Activated CD4-positive, alpha-beta T cell treated with anti-CD3 and anti-CD28 coated beads, Interleukin-10, Interleukin-2, amounts not matched to agents 100 ng/mL and 50 ng/mL, durations not matched to agents 16 hours and 8 hours (primary cell): ENCODE results near the gene ZBTB32.
A peak's percentile ranks its signal among the peaks of the same experiment; 100 is the strongest.
"Not testable (repeated sequence)": the region's sequence is repeated elsewhere in the genome, so short reads cannot be mapped to it uniquely, and the experiment has no call there.

ENCODE experiments used
- DNase-seq: peaks from one replicate; pipeline ENCODE4 v3.0.0-alpha.2; 2020

The ZBTB32 gene

DNA sequence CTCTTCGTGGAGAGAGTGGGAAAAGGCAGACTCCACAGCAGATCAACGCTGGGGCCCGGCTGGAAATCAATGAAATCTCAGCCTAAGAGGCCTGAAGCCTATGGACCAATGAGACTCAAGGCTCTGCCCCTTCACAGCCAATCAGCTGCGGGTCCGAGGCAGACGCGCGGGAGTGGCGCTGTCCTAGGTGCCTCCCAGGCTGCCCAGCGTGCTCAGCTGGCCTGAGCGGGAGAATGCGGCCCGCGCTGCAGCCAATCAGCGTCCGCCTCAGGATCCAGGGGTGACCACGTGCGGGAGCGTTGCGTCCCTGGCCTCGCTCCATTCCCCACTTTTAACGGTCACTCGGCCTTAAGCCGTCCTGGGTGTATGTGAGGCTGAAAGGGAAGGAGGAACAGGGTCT is at the start of gene ZBTB32:
Gene ZBTB32 (plus strand): TSS at position 341 of the 400 bp plus-strand sequence. CDS start 10,069 bp downstream, outside the sequence.
- peak; percentile 34 for DNase-seq

DNA sequence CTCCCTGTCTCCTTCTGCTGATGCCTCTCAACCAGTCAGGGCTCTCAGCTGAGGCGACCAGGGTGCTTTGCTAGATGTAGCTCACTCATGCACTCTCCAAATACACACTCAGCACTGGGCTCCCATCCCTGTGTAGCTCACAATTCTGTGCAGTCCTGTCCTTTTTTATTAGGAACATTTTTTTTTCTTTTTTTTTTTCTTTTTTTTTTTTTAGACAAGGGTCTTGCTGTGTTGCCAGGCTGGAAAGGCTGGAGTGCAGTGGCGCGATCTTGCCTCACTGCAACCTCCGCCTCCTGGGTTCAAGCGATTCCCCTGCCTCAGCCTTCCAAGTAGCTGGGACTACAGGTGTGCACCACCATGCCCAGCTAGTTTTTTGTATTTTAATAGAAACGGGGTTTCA is 49.5 kb upstream of the ZBTB32 start:
- not testable (repeated sequence) for DNase-seq

DNA sequence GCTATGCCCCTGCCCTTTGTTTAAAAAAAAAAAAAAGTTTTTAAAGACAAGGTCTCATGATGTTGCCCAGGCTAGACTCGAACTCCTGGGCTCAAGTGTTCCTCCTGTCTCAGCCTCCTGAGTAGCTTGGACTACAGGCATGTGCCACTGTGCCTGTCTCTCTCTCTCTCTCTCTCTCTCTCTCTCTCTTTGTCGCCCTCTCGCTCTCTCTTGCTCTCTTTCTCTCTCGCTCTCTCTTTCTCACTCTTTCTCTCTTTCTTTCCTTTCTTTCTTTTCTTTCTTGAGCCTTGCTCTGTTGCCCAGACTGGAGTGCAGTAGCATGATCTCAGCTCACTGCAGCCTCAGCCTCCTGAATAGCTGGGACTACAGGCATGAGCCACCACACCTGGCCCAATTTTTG is 48.8 kb upstream of the ZBTB32 start:
- no peak for DNase-seq

DNA sequence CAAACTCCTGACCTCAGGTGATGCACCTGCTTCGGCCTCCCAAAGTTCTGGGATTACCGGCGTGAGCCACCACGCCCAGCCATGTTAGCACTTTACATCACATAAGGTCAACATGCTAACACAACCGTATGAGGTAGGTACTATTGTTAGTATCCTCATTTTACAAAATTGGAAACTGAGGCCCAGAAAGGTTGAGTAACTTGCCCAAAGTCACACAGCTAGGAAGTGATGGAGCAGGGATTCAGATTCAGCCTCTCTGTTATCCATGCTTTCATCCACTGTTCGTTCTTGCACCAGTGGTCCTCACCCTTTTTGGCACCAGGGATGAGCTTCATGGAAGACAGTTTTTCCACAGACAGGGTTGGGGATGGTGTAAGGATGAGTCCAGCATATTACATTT is 47.7 kb upstream of the ZBTB32 start:
- no peak for DNase-seq

GRCh38 chr19:35657904-35658700 is 46.3 kb upstream of the ZBTB32 start:
- no peak for DNase-seq

DNA sequence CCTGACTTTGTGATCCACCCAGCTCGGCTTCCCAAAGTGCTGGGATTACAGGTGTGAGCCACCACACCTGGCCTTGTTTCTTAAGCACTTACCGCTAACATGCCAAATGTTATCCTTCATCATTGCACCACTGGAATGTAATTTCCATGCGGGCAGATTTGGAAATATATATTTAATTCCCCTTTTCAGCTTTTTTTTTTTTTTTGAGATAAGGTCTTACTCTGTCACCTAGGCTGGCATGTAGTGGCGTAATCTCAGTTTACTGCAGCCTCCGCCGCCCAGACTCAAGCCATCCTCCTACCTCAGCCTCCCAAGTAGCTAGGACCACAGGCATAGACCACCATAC is 42.4 kb upstream of the ZBTB32 start:
- no peak for DNase-seq

DNA sequence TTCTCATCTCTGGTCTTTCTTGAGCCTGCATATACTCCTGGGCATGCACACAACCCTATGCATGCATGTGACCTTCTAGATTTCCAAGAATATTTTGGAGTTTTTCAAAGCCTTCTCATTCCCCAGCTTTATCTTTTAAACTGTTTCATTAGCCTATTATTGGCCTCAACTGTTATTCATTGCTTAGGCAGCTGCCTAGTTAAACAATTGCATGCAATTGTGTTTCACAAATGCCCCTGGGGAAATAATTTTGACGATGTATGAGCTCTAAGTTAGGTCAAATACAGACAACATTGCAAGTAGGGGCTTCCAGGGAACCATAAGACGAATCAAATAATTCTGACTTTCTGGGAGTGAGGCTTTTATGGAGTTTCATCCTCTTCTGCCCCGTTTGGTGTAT is 40.4 kb upstream of the ZBTB32 start:
- no peak for DNase-seq

- no peak for DNase-seq
Measured at GRCh38 chr19:35665157-35665556, 39.2 kb upstream of the ZBTB32 start.

DNA sequence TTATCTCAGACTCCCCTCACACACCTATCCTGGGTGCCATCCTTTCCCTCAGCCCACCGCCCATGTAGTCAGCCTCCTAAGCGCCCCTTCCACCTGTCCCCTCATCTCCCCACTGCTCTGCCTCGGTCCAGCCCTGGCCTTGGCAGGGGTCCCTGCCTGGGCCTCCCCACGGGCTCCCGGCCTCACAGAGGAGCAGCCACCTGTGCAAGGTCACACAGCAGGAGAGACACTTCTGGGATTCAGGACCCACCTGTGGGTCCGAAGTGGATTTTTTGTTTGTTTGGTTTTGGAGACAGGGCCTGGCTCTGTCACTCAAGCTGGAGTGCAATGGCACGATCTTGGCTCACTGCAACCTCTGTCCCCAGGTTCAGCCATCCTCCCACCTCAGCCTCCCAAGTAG is 38.8 kb upstream of the ZBTB32 start:
- DNase-seq, result no peak

DNA sequence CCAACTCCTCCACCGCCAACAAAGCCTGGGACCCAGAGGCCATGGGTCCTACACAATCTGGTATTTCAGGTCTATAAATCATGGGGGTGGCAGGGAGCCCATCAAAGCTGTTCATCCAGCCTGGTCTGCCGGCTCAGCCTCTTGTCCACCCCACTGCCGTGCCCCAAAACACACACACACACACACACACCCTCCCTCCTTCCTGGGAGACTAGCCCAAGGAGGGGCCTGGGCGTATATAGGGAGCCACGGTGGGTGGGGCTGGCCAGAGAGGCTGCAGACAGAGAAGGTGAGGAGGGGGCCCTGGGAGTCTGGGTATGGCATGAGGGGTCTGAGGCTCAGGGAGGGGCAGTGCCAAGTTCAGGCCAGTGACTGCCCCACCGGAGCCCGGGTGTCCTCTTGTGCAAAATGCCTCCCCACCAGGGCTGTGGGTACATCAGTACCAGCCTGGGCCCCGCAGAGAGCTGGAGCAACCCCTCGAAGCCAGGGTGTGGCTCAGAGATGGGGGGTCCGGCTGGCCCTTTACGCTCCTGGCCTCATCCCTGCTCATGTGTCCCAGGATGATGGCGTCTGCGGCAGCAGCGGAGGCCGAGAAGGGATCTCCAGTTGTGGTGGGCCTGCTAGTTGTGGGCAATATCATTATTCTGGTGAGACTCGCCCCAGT is 38.0 kb upstream of the ZBTB32 start, which contains the start of gene UPK1A:
Gene UPK1A (plus strand): TSS at position 267 of the 663 bp plus-strand sequence. CDS start 296 bp downstream, at position 563.
- no peak for DNase-seq

- DNase-seq, result no peak
Measured at GRCh38 chr19:35669566-35669965, 34.8 kb upstream of the ZBTB32 start.

GRCh38 chr19:35669974-35670373 is 34.4 kb upstream of the ZBTB32 start:
- DNase-seq, result no peak

DNA sequence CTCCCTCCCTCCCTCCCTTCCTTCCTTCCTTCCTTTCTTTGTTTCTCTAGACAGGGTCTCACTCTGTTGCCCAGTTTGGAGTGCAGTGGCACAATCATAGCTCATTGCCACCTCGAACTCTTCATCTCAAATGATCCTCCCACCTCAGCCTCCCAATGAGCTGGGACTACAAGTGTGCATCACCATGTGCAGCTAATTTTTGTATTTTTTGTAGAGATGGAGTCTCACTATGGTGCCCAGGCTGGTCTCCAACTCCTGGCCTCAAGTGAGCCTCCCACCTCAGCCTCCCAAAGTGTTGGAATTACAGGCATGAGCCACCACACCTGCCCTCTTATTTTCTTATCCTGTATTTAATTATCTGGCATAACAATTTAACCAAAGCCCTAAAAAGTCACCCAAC is 33.7 kb upstream of the ZBTB32 start:
- DNase-seq, result no peak

GRCh38 chr19:35671818-35672217 is 32.5 kb upstream of the ZBTB32 start:
- no peak for DNase-seq

- peak; percentile 82 for DNase-seq
Measured at GRCh38 chr19:35673121-35673804, 31.1 kb upstream of the ZBTB32 start.

DNA sequence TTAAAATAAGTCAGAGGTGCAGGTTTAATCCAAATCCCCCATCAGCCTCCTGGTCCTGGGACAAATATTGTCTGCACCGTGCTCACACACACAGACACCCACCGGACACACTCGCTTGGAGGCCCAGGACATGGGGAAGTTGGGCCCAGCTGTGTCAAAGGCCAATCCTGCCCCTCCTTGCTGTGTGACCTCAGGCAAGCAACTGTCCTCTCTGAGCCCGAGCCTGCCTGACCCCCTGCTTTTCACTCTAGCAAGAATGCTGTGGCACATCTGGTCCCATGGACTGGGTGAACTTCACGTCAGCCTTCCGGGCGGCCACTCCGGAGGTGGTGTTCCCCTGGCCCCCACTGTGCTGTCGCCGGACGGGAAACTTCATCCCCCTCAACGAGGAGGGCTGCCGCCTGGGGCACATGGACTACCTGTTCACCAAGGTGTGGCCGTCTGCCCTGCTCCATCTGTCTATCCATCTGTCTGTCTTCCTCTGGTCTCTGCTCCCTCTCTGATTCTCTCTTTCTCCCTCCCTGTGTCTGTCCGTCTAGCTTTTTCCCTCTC is 28.7 kb upstream of the ZBTB32 start:
- DNase-seq, result no peak

DNA sequence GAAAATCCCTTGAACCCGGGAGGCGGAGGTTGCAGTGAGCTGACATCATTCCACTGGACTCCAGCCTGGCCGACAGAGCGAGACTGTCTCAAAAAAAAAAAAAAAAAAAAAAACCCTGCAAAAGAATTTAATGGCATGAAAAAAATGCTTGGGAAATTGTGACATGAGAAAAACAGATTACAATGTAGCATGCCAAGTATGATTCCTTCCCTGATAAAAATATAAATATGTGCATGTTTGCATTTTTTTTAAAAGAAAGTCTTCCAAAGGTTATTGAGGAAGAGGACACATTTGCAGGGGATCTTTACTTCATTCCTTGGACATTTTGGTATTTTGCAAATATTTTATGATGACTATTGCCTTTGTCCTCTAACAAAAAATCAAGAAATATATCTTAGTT is 14.5 kb upstream of the ZBTB32 start:
- DNase-seq, result no peak

DNA sequence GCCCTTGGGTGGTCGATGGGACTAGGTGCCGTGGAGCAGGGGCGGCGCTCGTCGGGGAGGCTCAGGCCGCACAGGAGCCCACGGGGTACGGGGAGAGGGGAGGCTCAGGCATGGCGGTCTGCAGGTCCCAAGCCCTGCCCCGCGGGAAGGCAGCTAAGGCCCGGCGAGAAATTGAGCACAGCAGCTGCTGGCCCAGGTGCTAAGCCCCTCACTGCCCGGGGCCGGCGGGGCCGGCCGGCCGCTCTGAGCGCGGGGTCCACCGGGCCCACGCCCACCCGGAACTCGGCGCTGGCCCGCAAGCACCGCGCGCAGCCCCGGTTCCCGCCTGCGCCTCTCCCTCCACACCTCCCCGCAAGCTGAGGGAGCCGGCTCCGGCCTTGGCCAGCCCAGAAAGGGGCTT is 13.3 kb upstream of the ZBTB32 start:
- not testable (repeated sequence) for DNase-seq

DNA sequence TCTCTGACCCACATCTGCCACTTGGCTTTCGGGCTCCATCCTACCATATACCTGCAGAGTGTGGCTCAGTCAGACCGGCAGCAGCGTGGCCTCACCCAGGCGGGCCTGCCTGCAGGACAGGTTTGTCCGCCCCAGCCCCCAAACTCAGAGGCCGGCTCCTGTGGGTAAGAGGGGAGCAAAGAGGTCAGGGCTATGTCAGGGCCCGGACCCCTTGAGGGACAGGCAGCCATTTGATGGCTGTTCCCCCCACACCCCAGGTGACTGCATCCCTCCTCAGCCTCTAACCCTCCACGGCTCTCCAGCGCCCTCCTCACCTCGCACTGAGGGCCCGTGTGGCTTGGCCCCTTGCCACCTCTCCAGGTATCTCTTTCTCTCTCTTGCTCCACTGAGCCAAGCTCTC is 12.3 kb upstream of the ZBTB32 start:
- no peak for DNase-seq

GRCh38 chr19:35693422-35693821 is 10.9 kb upstream of the ZBTB32 start:
- no peak for DNase-seq

GRCh38 chr19:35693835-35694599 is 10.3 kb upstream of the ZBTB32 start:
- peak; percentile 96 for DNase-seq

- no peak for DNase-seq
Measured at GRCh38 chr19:35695895-35696422, 8.4 kb upstream of the ZBTB32 start.

DNA sequence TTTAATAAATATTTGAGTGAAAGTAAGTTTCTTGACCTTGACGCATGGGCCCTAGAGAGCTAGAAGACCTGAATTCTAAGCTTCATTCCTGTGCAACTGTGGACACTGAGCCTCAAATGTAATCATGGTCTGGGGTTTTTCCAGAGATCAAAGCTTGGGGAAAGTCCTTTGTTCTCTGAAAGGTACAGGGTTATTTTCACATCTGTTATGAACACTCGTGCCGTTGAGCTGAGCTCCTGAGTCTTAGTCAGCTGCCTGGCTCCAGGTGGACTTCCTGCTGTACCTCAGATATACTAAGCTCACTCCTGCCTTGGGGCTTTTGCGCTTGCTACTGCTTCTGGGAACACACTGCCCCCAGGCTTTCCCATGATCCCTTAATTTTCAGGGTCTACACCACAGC is 7.5 kb upstream of the ZBTB32 start:
- peak; percentile 38 for DNase-seq
